Measurements from ENCODE around the gene SMARCA4. TPM values are rescaled to one million over a fixed set of nuclear protein-coding genes. Genes with fewer than 3 reads are reported as not detected.
A peak's percentile ranks its signal among the peaks of the same experiment; 100 is the strongest.

SMARCA4 gene
- total RNA-seq, 1 experiment from 2014 or later = 127 TPM

DNA sequence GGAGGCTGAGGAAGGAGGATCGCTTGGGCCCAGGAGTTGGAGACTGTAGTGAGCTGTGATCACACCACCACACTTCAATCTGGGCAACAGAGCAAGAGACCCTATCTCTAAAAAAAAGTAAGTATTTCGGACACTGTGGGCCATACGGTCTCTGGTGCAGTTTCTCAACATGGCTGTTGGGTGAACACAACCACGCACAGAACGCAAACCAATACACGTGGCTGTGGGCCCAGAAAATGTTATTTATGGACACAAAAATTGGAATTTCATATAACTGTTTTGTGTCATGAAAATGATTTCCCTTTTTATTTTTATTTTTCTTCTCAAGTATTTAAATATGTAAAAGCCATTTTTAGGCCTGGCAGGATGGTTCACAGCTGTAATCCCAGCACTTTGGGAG is 147.9 kb downstream of the SMARCA4 start:
- H3K27me3 Mint-ChIP-seq (ENCODE audit: insufficient read depth, unreplicated experiment) = no peaks in the 10 kb centered on the region
- no TSS peak for BruUV-seq (replicated peaks)
- ChIA-PET POLR2A (interaction anchor here (1.0 to 2.6 kb wide), 2 partner anchors 18 to 20 kb away, joined by 3 to 11 read pairs; partner anchors contain the start of gene LDLR), CTCF (interaction anchor here (1.0 to 2.4 kb wide), 3 partner anchors 17 to 73 kb away, joined by 3 to 10 read pairs (median 7); no protein-coding TSS in a partner anchor)
- H3K36me3 Mint-ChIP-seq (ENCODE audit: insufficient read depth, unreplicated experiment) = peaks cover 100% of the 10 kb centered on the region
- intact Hi-C loops (cut with micrococcal nuclease) = no loop called here
- no peak for DNase-seq (ENCODE audit: unreplicated experiment)
- TF ChIP-seq, protein P1, sequence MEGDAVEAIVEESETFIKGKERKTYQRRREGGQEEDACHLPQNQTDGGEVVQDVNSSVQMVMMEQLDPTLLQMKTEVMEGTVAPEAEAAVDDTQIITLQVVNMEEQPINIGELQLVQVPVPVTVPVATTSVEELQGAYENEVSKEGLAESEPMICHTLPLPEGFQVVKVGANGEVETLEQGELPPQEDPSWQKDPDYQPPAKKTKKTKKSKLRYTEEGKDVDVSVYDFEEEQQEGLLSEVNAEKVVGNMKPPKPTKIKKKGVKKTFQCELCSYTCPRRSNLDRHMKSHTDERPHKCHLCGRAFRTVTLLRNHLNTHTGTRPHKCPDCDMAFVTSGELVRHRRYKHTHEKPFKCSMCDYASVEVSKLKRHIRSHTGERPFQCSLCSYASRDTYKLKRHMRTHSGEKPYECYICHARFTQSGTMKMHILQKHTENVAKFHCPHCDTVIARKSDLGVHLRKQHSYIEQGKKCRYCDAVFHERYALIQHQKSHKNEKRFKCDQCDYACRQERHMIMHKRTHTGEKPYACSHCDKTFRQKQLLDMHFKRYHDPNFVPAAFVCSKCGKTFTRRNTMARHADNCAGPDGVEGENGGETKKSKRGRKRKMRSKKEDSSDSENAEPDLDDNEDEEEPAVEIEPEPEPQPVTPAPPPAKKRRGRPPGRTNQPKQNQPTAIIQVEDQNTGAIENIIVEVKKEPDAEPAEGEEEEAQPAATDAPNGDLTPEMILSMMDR (IDR thresholded peaks at IDR 0.05; ENCODE audit: unreplicated experiment) = no peak
- H3K9me3 Mint-ChIP-seq (ENCODE audit: unreplicated experiment) = no peaks in the 10 kb centered on the region
- H3K4me3 Mint-ChIP-seq (ENCODE audit: unreplicated experiment) = no peak overlapping the region
- H3K4me1 Mint-ChIP-seq (ENCODE audit: insufficient read depth, unreplicated experiment) = no peaks in the 10 kb centered on the region
- H3K27ac Mint-ChIP-seq (ENCODE audit: low read depth, unreplicated experiment) = no peak overlapping the region

DNA sequence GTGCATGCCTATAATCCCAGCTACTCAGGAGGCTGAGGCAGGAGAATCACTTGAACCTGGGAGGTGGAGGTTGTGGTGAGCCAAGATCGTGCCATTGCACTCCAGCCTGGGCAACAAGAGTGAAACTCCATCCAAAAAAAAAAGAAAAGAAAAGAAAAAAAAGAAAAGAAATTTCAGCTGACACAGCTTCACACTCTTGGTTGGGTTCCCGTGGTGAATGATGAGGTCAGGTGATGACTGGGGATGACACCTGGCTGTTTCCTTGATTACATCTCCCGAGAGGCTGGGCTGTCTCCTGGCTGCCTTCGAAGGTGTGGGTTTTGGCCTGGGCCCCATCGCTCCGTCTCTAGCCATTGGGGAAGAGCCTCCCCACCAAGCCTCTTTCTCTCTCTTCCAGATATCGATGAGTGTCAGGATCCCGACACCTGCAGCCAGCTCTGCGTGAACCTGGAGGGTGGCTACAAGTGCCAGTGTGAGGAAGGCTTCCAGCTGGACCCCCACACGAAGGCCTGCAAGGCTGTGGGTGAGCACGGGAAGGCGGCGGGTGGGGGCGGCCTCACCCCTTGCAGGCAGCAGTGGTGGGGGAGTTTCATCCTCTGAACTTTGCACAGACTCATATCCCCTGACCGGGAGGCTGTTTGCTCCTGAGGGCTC is 150.4 kb downstream of the SMARCA4 start:
- Mint-ChIP-seq H3K4me3 (ENCODE audit: unreplicated experiment) (no peak overlapping the region), H3K27ac (ENCODE audit: low read depth, unreplicated experiment) (peak overlapping the region; percentile 82), H3K4me1 (ENCODE audit: insufficient read depth, unreplicated experiment) (no peaks in the 10 kb centered on the region), H3K27me3 (ENCODE audit: insufficient read depth, unreplicated experiment) (no peaks in the 10 kb centered on the region), H3K9me3 (ENCODE audit: unreplicated experiment) (no peaks in the 10 kb centered on the region), H3K36me3 (ENCODE audit: insufficient read depth, unreplicated experiment) (peaks cover 100% of the 10 kb centered on the region)
- no peak for DNase-seq (ENCODE audit: unreplicated experiment)
- TF ChIP-seq, protein P1 (IDR thresholded peaks at IDR 0.05; ENCODE audit: unreplicated experiment) = no peak
- ChIA-PET CTCF (interaction anchor here (1.0 to 1.7 kb wide), 3 partner anchors 15 to 76 kb away, joined by 3 to 7 read pairs (median 4); no protein-coding TSS in a partner anchor), POLR2A (interaction anchor here (0.6 to 0.8 kb wide), 2 partner anchors 18 to 19 kb away, joined by 3 read pairs; no protein-coding TSS in a partner anchor)
- BruUV-seq (replicated peaks) = no TSS peak
- intact Hi-C loops (cut with micrococcal nuclease) = no loop called here

DNA sequence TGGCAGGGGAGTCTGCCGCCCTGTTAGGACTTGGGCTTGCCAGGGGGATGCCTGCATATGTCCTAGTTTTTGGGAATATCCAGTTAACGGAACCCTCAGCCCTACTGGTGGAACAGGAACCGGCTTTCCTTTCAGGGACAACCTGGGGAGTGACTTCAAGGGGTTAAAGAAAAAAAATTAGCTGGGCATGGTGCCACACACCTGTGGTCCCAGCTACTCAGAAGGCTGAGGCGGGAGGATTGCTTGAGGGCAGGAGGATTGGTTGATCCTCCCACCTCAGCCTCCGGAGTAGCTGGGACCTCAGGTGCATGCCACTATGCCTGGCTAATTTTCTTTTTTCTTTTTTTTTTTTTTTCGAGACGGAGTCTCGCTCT is 150.9 kb downstream of the SMARCA4 start:
- DNase-seq (ENCODE audit: unreplicated experiment) = peak; percentile 51
- POLR2A ChIA-PET = interaction anchor here (1.2 kb wide), 1 partner anchor 14 kb away, joined by 3 read pairs; no protein-coding TSS in a partner anchor
- Mint-ChIP-seq H3K27me3 (ENCODE audit: insufficient read depth, unreplicated experiment) (no peaks in the 10 kb centered on the region), H3K4me1 (ENCODE audit: insufficient read depth, unreplicated experiment) (no peaks in the 10 kb centered on the region), H3K27ac (ENCODE audit: low read depth, unreplicated experiment) (no peak overlapping the region), H3K36me3 (ENCODE audit: insufficient read depth, unreplicated experiment) (peaks cover 100% of the 10 kb centered on the region), H3K9me3 (ENCODE audit: unreplicated experiment) (no peaks in the 10 kb centered on the region), H3K4me3 (ENCODE audit: unreplicated experiment) (no peak overlapping the region)
- intact Hi-C loops (cut with micrococcal nuclease) = no loop called here
- no TSS peak for BruUV-seq (replicated peaks)
- CTCF ChIA-PET = interaction anchor here (0.7 to 1.7 kb wide), 4 partner anchors 14 to 175 kb away, joined by 3 to 7 read pairs (median 4); no protein-coding TSS in a partner anchor
- TF ChIP-seq, protein P1 (IDR thresholded peaks at IDR 0.05; ENCODE audit: unreplicated experiment) = no peak

Other genes with a start within 250 kb of the SMARCA4 start
- gene DNM2, start 243.0 kb upstream of the SMARCA4 start, total RNA-seq (2022) = 114 and 125 TPM in 2 replicates
- gene TMED1, start 124.8 kb upstream of the SMARCA4 start, total RNA-seq (2022) = 16.5 and 23.2 TPM in 2 replicates
- gene C19orf38, start 112.6 kb upstream of the SMARCA4 start, total RNA-seq (2022) = 0.30 and 0.49 TPM in 2 replicates
- gene CARM1, start 89.5 kb upstream of the SMARCA4 start, total RNA-seq (2022) = 49.5 and 51.7 TPM in 2 replicates
- 65.5 and 75.3 TPM in 2 replicates for gene YIPF2, start 32.4 kb upstream of the SMARCA4 start, total RNA-seq (2022)
- 18.3 and 19.3 TPM in 2 replicates for gene TIMM29, start 32.2 kb upstream of the SMARCA4 start, total RNA-seq (2022)
- gene LDLR, start 128.4 kb downstream of the SMARCA4 start, total RNA-seq (2022) = 126 and 127 TPM in 2 replicates
- gene SPC24, start 194.8 kb downstream of the SMARCA4 start, total RNA-seq (2022) = 8.6 and 16.4 TPM in 2 replicates
- gene KANK2, start 236.5 kb downstream of the SMARCA4 start, total RNA-seq (2022) = 25.0 and 29.2 TPM in 2 replicates

Measured in MCF 10A (cell line).